LHCN-M2 (cell line): Measurements from ENCODE around the gene XRN2. TPM values are rescaled to one million over a fixed set of nuclear protein-coding genes. Genes with fewer than 3 reads are reported as not detected.

Experiments used
- DNase-seq: peaks from one replicate; pipeline ENCODE4 v3.0.0-alpha.2; 2012; ENCODE audit warnings: low read depth
- polyA plus RNA-seq: library from polyadenylated mRNA; unstranded; fragments of >200 nt; gene quantifications from one replicate; pipeline ENCODE4 v1.2.1, GENCODE V29; 2012; ENCODE audit warnings: missing spikeins
- total RNA-seq: library from RNA; depleted of rRNA; stranded (reverse); fragments of >200 nt; gene quantifications from 2 replicates; pipeline ENCODE4 v1.2.3, GENCODE V29; 2014; rRNA removed

Gene XRN2
- total RNA-seq = 99.6 and 125 TPM in 2 replicates
- polyA plus RNA-seq = 39.6 TPM

- peak; percentile 94 for DNase-seq
Measured at GRCh38 chr20:21303061-21303871, at the start of gene XRN2. Gene XRN2, plus strand, starts transcription at chr20:21303331. Its CDS starts 68 bp downstream, at chr20:21303399.

- DNase-seq = no peak
Measured at GRCh38 chr20:21257192-21257591, 45.9 kb upstream of the XRN2 start.

- no peak for DNase-seq
Measured at GRCh38 chr20:21258411-21258810, 44.7 kb upstream of the XRN2 start.

GRCh38 chr20:21259346-21259745 is 43.8 kb upstream of the XRN2 start:
- no peak for DNase-seq

GRCh38 chr20:21262812-21263211 is 40.3 kb upstream of the XRN2 start:
- no peak for DNase-seq

- DNase-seq = no peak
Measured at GRCh38 chr20:21265261-21266190, 37.6 kb upstream of the XRN2 start.

- DNase-seq = no peak
Measured at GRCh38 chr20:21266191-21266536, 37.0 kb upstream of the XRN2 start.

- no peak for DNase-seq
Measured at GRCh38 chr20:21269772-21270171, 33.4 kb upstream of the XRN2 start.

- no peak for DNase-seq
Measured at GRCh38 chr20:21270806-21271205, 32.3 kb upstream of the XRN2 start.

GRCh38 chr20:21272279-21272678 is 30.9 kb upstream of the XRN2 start:
- DNase-seq = peak; percentile 45

- no peak for DNase-seq
Measured at GRCh38 chr20:21272679-21273078, 30.5 kb upstream of the XRN2 start.

GRCh38 chr20:21273755-21274386 is 29.3 kb upstream of the XRN2 start:
- DNase-seq = no peak

- DNase-seq = no peak
Measured at GRCh38 chr20:21278829-21279228, 24.3 kb upstream of the XRN2 start.

GRCh38 chr20:21279706-21280521 is 23.2 kb upstream of the XRN2 start:
- DNase-seq = no peak

GRCh38 chr20:21280522-21281016 is 22.6 kb upstream of the XRN2 start:
- DNase-seq = no peak

- DNase-seq = no peak
Measured at GRCh38 chr20:21286775-21287174, 16.4 kb upstream of the XRN2 start.

- DNase-seq = no peak
Measured at GRCh38 chr20:21288587-21289370, 14.4 kb upstream of the XRN2 start.

- no peak for DNase-seq
Measured at GRCh38 chr20:21289651-21290050, 13.5 kb upstream of the XRN2 start.

GRCh38 chr20:21291026-21291425 is 12.1 kb upstream of the XRN2 start:
- peak; percentile 79 for DNase-seq

- DNase-seq = no peak
Measured at GRCh38 chr20:21294755-21295154, 8.4 kb upstream of the XRN2 start.
